Pancreas (tissue), 10 donors: ENCODE measurements around the gene PNMA6E. TPM values are rescaled to one million over a fixed set of nuclear protein-coding genes. Genes with fewer than 3 reads are reported as not detected.

Source experiments
- ATAC-seq, 4 donors: fragments of 200-7000 bp; cut with Tn5 transposase; one replicate each; pipeline versions ENCODE4 v1.8.0 to v1.9.1; 2020; ENCODE audit warnings: mild to moderate bottlenecking in 4 of 4, moderate library complexity in 4 of 4
- DNase-seq, 6 donors: peaks; one replicate each; pipeline ENCODE4 v3.0.0-alpha.2; 2020
- FAIRE-seq: peaks from 2 replicates; lab custom pipeline; 2012; peaks lifted over from hg19 to GRCh38; lab: Jason Lieb, UNC
- H3K27ac ChIP-seq, 4 donors: fragments of 200-600 bp; sonication (generic); 1 replicate in 3 of 4; 2 replicates in 1 of 4; pipeline versions ENCODE4 v1.5.0 to v1.8.0; 2020
- H3K27me3 ChIP-seq, 4 donors: fragments of 200-600 bp; one replicate each; pipeline ENCODE4 v1.8.0; 2021
- H3K36me3 ChIP-seq, 3 donors: fragments of 200-600 bp; sonication (generic) in 1 of 3; one replicate each; pipeline versions ENCODE4 v1.5.0 to v1.8.0; 2020 to 2021
- H3K4me1 ChIP-seq, 3 donors: fragments of 200-600 bp; one replicate each; pipeline ENCODE4 v1.8.0; 2021
- H3K4me3 ChIP-seq, 4 donors: fragments of 200-600 bp; sonication (generic) in 2 of 4; one replicate each; pipeline versions ENCODE4 v1.5.0 to v1.8.0; 2020 to 2021
- H3K9me3 ChIP-seq, 4 donors: fragments of 200-600 bp; one replicate each; pipeline ENCODE4 v1.8.0; 2021
- CTCF ChIP-seq, 4 donors: fragments of 200-600 bp; sonication (generic) in 3 of 4; IDR thresholded peaks; one replicate each; pipeline versions ENCODE4 v1.5.0 to v1.8.0; 2021; ENCODE audit warnings: antibody characterized with exemption in 4 of 4
- WGBS, 2 donors: extraction: QIAGEN DNeasy Blood & Tissue Kit; methylation state at CpG; one replicate each; pipeline ENCODE4 v1.1.7; 2013; 5-methylcytosine and 5-hydroxymethylcytosine counted together
- intact Hi-C, 3 donors: fragments of 100-400 bp; cut with DNase I; formaldehyde crosslinking; loops; one replicate each; pipeline versions ENCODE4 v1.11.1 to v1.14.2; 2022
- polyA plus RNA-seq, 2 donors: library from polyadenylated mRNA; stranded (reverse); fragments of 200-250 nt; gene quantifications; one replicate each; pipeline ENCODE4 v1.2.3, GENCODE V29; 2013
- total RNA-seq, 6 donors: library from RNA; stranded (reverse); fragmentation: NEBNext Ultra II Directional in 4 of 6; extraction: Animal tissue kit (Norgen Biotek cat#: 25700) in 4 of 6; gene quantifications; one replicate each; pipeline versions ENCODE4 v1.2.1 to v1.2.4, GENCODE V29; 2021 to 2023
- donor health status: healthy with polysubstance abuse.
- donor health status: DM: no; HTN: no; CAD: no; lungs with moderate emphysema.
- donor health status: DM: no; HTN: no; CAD: no.
- donor health status: control.
- donor health status: control.
- donor health status: Bipolar disorder and iron deficiency.
- donor health status: DM: yes; HTN: yes; CAD: no.
- donor health status: DM: no; HTN: no; CAD: no.
- donor health status: DM: no; HTN: no; CAD: no.
- donor health status: DM: yes; HTN: yes; CAD: no.

Gene PNMA6E
- total and polyA plus RNA-seq, 8 donors = not detected

- DNase-seq = peak in 4 of 6 donors; percentile 69 to 78 (median 72)
- H3K4me3 ChIP-seq = no peak overlapping the region
- no peak for FAIRE-seq
- H3K36me3 ChIP-seq = no peaks in the 10 kb centered on the region
- intact Hi-C loops = no loop called here
- peak; percentile 87 to 91 (median 88) for ATAC-seq
- peaks cover 0 to 2% (median 0%) of the 10 kb centered on the region in 4 donors for H3K27me3 ChIP-seq
- H3K9me3 ChIP-seq = no peaks in the 10 kb centered on the region
- H3K4me1 ChIP-seq = no peaks in the 10 kb centered on the region
- WGBS, 2 donors = 16 to 32% methylated on average over 12 of the region's 12 CpGs
- peak overlapping the region; percentile 42 to 86 (median 70) for H3K27ac ChIP-seq
- no peak for TF ChIP-seq CTCF (IDR thresholded peaks at IDR 0.05)
Measured at GRCh38 chrX:153381684-153382532, 19.2 kb downstream of the PNMA6E start.

- H3K27ac ChIP-seq = no peak overlapping the region
- H3K9me3 ChIP-seq = no peaks in the 10 kb centered on the region
- H3K4me3 ChIP-seq = no peak overlapping the region
- no peak for DNase-seq
- intact Hi-C loops = no loop called here
- 83 to 84% methylated on average over 9 of the region's 9 CpGs for WGBS, 2 donors
- H3K4me1 ChIP-seq = no peaks in the 10 kb centered on the region
- FAIRE-seq = no peak
- H3K27me3 ChIP-seq = no peaks in the 10 kb centered on the region
- no peak for TF ChIP-seq CTCF (IDR thresholded peaks at IDR 0.05)
- no peaks in the 10 kb centered on the region for H3K36me3 ChIP-seq
- ATAC-seq = no peak
Measured at GRCh38 chrX:153380691-153381090, 20.5 kb downstream of the PNMA6E start.

- H3K4me3 ChIP-seq = no peak overlapping the region
- intact Hi-C loops = no loop called here
- no peaks in the 10 kb centered on the region for H3K4me1 ChIP-seq
- no peaks in the 10 kb centered on the region for H3K9me3 ChIP-seq
- H3K27ac ChIP-seq = no peak overlapping the region
- FAIRE-seq (no peak), ATAC-seq (no peak), DNase-seq (no peak)
- WGBS, 2 donors = 77 to 88% methylated on average over 13 of the region's 13 CpGs
- no peak for TF ChIP-seq CTCF (IDR thresholded peaks at IDR 0.05)
- no peaks in the 10 kb centered on the region for H3K36me3 ChIP-seq
- no peaks in the 10 kb centered on the region for H3K27me3 ChIP-seq
Measured at GRCh38 chrX:153379971-153380581, 21.1 kb downstream of the PNMA6E start.

- intact Hi-C loops = no loop called here
- no peaks in the 10 kb centered on the region for H3K4me1 ChIP-seq
- TF ChIP-seq CTCF (IDR thresholded peaks at IDR 0.05) = no peak
- no peaks in the 10 kb centered on the region for H3K36me3 ChIP-seq
- DNase-seq (peak in 1 of 6 donors; percentile 81), ATAC-seq (no peak), FAIRE-seq (no peak)
- no peak overlapping the region for H3K27ac ChIP-seq
- no peaks in the 10 kb centered on the region for H3K9me3 ChIP-seq
- H3K4me3 ChIP-seq = no peak overlapping the region
- no peaks in the 10 kb centered on the region for H3K27me3 ChIP-seq
- WGBS, 2 donors = 74 to 79% methylated on average over 9 of the region's 9 CpGs
Measured at GRCh38 chrX:153379508-153379907, 21.6 kb downstream of the PNMA6E start.

GRCh38 chrX:153378607-153379006, 22.5 kb downstream of the PNMA6E start:
- FAIRE-seq = no peak
- intact Hi-C loops = no loop called here
- Histone ChIP-seq H3K9me3 (no peaks in the 10 kb centered on the region), H3K4me3 (no peak overlapping the region), H3K27me3 (no peaks in the 10 kb centered on the region), H3K4me1 (no peaks in the 10 kb centered on the region), H3K27ac (no peak overlapping the region), H3K36me3 (no peaks in the 10 kb centered on the region)
- no peak for ATAC-seq
- no peak for DNase-seq
- TF ChIP-seq CTCF (IDR thresholded peaks at IDR 0.05) = no peak
- 89 to 98% methylated on average over 4 of the region's 4 CpGs for WGBS, 2 donors
